ENCODE results near the gene PHLDA1.

GRCh38 chr12:76026643-76027063 lies 4.9 kb downstream of the PHLDA1 start:
- TF ChIP-seq JUND (IDR thresholded peaks at IDR 0.05) (no peak), TAF1 (conservative IDR thresholded peaks at IDR 0.05) (no peak), CTCF (IDR thresholded peaks at IDR 0.05; ENCODE audit: low read depth, low read length, missing input control) (no peak), FOXA2 (IDR thresholded peaks at IDR 0.05) (no peak), REST (IDR thresholded peaks at IDR 0.05) (no peak), SP1 (IDR thresholded peaks at IDR 0.05) (peak; percentile 43), GABPA (IDR thresholded peaks at IDR 0.05 in 1 of 2, conservative IDR thresholded peaks at IDR 0.05 in 1 of 2) (no peak), ZBTB33 (IDR thresholded peaks at IDR 0.05) (no peak), RAD21 (IDR thresholded peaks at IDR 0.05) (peak; percentile 9 to 36), HNF4G (IDR thresholded peaks at IDR 0.05) (no peak)

Measured in liver (tissue), 3 donors.